Peyer's patch (tissue), 4 donors: Measurements from ENCODE around the gene NDUFB7. TPM values are rescaled to one million over a fixed set of nuclear protein-coding genes. Genes with fewer than 3 reads are reported as not detected.
"Not testable (repeated sequence)": the region's sequence is repeated elsewhere in the genome, so short reads cannot be mapped to it uniquely, and the experiment has no call there.

ENCODE experiments used
- DNase-seq, 3 donors: peaks; one replicate each; pipeline ENCODE4 v3.0.0-alpha.2; 2017 to 2019
- H3K27ac ChIP-seq, 4 donors: fragments of 200-600 bp; sonication (generic); one replicate each; pipeline ENCODE4 v1.5.1; 2016 to 2019
- H3K27me3 ChIP-seq, 2 donors: fragments of 200-600 bp; sonication (generic); one replicate each; pipeline ENCODE4 v1.5.1; 2019
- H3K36me3 ChIP-seq, 3 donors: fragments of 200-600 bp; sonication (generic); one replicate each; pipeline ENCODE4 v1.5.1; 2016 to 2019
- H3K4me1 ChIP-seq, 4 donors: fragments of 200-600 bp; sonication (generic); one replicate each; pipeline ENCODE4 v1.5.1; 2016 to 2019
- H3K4me3 ChIP-seq, 4 donors: fragments of 200-600 bp; sonication (generic); 1 replicate in 3 of 4; 2 replicates in 1 of 4; pipeline ENCODE4 v1.5.1; 2016 to 2019; ENCODE audit warnings: mild to moderate bottlenecking in 1 of 4
- H3K9me3 ChIP-seq, 4 donors: fragments of 200-600 bp; sonication (generic); one replicate each; pipeline ENCODE4 v1.5.1; 2016 to 2019; ENCODE audit warnings: mild to moderate bottlenecking in 1 of 4
- POLR2A ChIP-seq, 2 donors: fragments of 450-650 bp; IDR thresholded peaks; one replicate each; pipeline ENCODE4 v1.5.1; 2017; ENCODE audit warnings: antibody characterized with exemption in 2 of 2, mild to moderate bottlenecking in 2 of 2, moderate library complexity in 2 of 2
- total RNA-seq, 4 donors: library from RNA; depleted of rRNA; stranded (reverse); fragments of >200 nt; gene quantifications; one replicate each; pipeline ENCODE4 v1.1.0, GENCODE V29; 2016
- TF ChIP-seq, protein P1 (sequence below), 6 experiments: fragments of 450-650 bp in 4 of 6; fragments of 200-600 bp in 2 of 6; sonication (generic) in 1 of 6; IDR thresholded peaks; one replicate each; pipeline ENCODE4 v1.5.1; 2017 to 2019; ENCODE audit warnings: antibody characterized with exemption in 6 of 6, mild to moderate bottlenecking in 3 of 6, moderate library complexity in 1 of 6

NDUFB7 gene
- 100 to 1,000 TPM; 275 to 432 (median 358) TPM for total RNA-seq

DNA sequence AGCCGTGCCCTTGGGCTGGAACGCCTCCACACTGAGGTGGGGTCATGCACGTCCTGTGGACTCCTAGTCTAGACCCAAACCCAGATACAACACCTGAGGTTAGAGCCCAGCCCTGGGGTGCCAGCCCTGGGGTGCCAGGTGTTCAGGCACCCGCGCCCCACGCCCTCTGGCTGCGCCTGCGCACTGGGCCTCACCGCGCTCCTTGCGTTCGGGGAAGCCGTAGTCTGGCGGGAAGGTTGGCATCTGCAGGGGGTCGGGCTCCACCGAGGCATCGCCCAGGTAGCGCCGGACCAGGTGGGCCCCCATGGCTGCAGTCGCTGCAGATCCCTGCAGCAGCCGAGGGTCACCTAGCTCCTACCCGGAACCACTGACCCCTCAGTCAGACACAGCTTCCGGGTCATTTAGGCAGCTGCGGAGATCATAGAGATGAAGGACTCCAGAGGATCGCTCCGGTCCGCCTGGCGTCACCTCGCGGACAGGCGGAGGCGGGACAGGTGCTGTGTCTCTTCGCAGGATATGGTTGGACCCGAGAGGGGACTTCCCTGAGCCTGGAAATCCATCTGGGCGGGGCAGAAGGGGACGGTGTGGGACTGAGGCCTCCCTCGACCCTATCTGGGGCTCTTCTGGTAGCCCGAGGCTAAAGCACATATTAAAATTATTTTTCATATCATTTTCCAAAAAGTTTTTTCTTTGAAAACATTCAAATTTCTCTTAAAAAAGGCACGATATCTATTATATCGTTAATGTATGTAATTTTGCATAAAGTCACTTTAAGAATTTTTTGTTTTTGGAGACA is at the start of gene NDUFB7:
Gene NDUFB7, minus strand, starts transcription at position 372 of the 796 bp plus-strand sequence. Its CDS starts 66 bp downstream, at position 306.
- peak; percentile 58 to 64 for TF ChIP-seq POLR2A (IDR thresholded peaks at IDR 0.05)
- TF ChIP-seq, protein P1, sequence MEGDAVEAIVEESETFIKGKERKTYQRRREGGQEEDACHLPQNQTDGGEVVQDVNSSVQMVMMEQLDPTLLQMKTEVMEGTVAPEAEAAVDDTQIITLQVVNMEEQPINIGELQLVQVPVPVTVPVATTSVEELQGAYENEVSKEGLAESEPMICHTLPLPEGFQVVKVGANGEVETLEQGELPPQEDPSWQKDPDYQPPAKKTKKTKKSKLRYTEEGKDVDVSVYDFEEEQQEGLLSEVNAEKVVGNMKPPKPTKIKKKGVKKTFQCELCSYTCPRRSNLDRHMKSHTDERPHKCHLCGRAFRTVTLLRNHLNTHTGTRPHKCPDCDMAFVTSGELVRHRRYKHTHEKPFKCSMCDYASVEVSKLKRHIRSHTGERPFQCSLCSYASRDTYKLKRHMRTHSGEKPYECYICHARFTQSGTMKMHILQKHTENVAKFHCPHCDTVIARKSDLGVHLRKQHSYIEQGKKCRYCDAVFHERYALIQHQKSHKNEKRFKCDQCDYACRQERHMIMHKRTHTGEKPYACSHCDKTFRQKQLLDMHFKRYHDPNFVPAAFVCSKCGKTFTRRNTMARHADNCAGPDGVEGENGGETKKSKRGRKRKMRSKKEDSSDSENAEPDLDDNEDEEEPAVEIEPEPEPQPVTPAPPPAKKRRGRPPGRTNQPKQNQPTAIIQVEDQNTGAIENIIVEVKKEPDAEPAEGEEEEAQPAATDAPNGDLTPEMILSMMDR (IDR thresholded peaks at IDR 0.05): peak; percentile 50 to 88 (median 74)
- no peaks in the 10 kb centered on the region for H3K9me3 ChIP-seq
- peak; percentile 89 to 96 (median 91) for DNase-seq
- no peaks in the 10 kb centered on the region for H3K27me3 ChIP-seq
- peaks cover 0 to 2% (median 0%) of the 10 kb centered on the region in 3 donors for H3K36me3 ChIP-seq
- peaks cover 0 to 31% (median 14%) of the 10 kb centered on the region in 4 donors for H3K4me1 ChIP-seq
- H3K27ac ChIP-seq: peak within 1 kb of the TSS; percentile 62 to 91 (median 82)
- peak within 1 kb of the TSS; percentile 64 to 96 (median 80) for H3K4me3 ChIP-seq

DNA sequence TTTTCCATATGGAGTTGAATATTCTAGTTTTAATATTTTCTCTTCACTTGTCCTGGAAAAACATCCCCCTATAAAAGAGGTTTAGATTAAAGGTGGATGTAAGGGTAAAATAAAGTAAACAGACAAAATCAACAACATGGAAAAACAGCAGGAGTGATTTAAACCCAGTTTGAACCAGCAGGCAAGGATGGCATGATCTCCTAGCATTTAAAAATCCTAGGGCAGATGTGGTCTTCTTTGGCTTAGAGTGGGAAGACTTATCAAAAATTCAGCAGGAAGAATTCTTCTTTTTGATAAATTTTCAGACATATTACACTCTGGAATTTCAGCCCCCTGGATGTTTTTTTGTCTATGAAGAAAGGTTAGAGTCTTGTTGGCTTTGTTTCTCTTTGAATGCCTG is 47.5 kb upstream of the NDUFB7 start:
- no peaks in the 10 kb centered on the region for H3K4me1 ChIP-seq
- H3K27me3 ChIP-seq: no peaks in the 10 kb centered on the region
- no peaks in the 10 kb centered on the region for H3K36me3 ChIP-seq
- H3K9me3 ChIP-seq: peaks cover 0 to 9% (median 0%) of the 10 kb centered on the region in 4 donors
- TF ChIP-seq, protein P1 (IDR thresholded peaks at IDR 0.05): no peak
- DNase-seq: no peak
- H3K4me3 ChIP-seq: no peak overlapping the region
- no peak overlapping the region for H3K27ac ChIP-seq

DNA sequence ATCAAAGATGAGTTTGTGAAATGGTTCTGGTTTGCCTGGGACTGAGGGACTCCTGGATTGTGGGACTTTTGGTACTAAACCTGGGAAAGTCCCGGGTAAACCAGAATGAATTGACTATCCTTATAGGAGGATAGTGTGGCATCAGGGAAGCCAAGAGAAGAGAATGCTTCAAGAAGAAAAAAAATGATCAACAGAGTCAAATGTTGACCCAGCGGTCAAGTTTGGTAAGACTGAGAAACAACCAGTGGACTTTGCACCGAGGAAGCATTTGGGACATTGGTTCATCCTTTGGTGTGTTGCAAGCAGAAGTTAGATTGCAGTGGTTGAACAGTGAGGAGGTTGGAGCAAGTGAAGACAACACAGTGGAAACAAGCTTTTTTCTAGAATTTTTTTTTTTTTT is 44.5 kb upstream of the NDUFB7 start:
- peaks cover 0 to 9% (median 0%) of the 10 kb centered on the region in 4 donors for H3K9me3 ChIP-seq

DNA sequence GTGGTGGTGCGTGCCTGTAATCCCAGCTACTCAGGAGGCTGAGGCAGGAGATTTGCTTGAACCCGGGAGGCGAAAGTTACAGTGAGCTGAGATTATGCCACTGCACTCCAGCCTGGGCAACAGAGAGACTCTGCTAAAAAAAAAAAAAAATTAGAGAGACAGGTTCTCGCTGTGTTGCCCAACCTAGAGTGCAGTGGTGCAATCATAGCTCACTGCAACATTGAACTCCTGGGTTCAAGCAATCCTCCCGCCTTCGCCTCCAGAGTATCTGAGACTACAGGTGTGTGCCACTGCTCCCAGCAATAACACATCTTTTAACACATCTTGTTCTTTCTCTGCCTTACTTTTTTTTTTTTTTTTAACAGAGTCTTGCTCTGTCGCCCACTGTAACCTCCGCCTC is 43.8 kb upstream of the NDUFB7 start:
- H3K4me1 ChIP-seq: peaks cover 0 to 8% (median 4%) of the 10 kb centered on the region in 4 donors
- H3K9me3 ChIP-seq: peaks cover 0 to 9% (median 0%) of the 10 kb centered on the region in 4 donors
- TF ChIP-seq POLR2A (IDR thresholded peaks at IDR 0.05): no peak
- TF ChIP-seq, protein P1 (IDR thresholded peaks at IDR 0.05): no peak
- H3K4me3 ChIP-seq: no peak overlapping the region
- no peaks in the 10 kb centered on the region for H3K36me3 ChIP-seq
- H3K27me3 ChIP-seq: no peaks in the 10 kb centered on the region
- H3K27ac ChIP-seq: no peak overlapping the region
- no peak for DNase-seq

More for the DNA sequence above, 44.5 kb upstream of the NDUFB7 start:
- TF ChIP-seq, protein P1 (IDR thresholded peaks at IDR 0.05): no peak
- TF ChIP-seq POLR2A (IDR thresholded peaks at IDR 0.05): no peak
- Histone ChIP-seq H3K4me1 (peaks cover 0 to 8% (median 4%) of the 10 kb centered on the region in 4 donors), H3K27ac (no peak overlapping the region), H3K36me3 (no peaks in the 10 kb centered on the region), H3K27me3 (no peaks in the 10 kb centered on the region), H3K4me3 (no peak overlapping the region)
- DNase-seq: no peak

DNA sequence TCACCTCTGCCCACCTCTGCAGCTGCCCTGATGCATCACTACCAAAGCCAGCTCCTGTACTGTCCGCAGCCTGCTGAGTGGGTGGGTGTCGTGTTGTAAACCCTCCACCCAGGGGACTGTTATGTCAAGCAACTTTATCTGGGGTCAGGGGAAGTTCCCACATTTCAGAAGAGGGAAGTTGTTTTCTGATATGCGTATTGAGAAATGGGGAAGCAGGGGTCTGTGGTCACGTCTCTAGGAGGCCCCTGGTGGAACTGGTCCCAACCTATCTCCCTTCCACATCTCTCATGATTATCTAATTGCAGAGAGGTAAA is 42.2 kb upstream of the NDUFB7 start:
- Histone ChIP-seq H3K27me3 (no peaks in the 10 kb centered on the region), H3K4me1 (peaks cover 0 to 8% (median 4%) of the 10 kb centered on the region in 4 donors), H3K27ac (peak overlapping the region in 1 of 4 donors; percentile 72), H3K36me3 (no peaks in the 10 kb centered on the region), H3K4me3 (no peak overlapping the region), H3K9me3 (no peaks in the 10 kb centered on the region)
- TF ChIP-seq, protein P1 (IDR thresholded peaks at IDR 0.05): no peak
- no peak for TF ChIP-seq POLR2A (IDR thresholded peaks at IDR 0.05)
- peak in 2 of 3 donors; percentile 57 to 80 for DNase-seq

DNA sequence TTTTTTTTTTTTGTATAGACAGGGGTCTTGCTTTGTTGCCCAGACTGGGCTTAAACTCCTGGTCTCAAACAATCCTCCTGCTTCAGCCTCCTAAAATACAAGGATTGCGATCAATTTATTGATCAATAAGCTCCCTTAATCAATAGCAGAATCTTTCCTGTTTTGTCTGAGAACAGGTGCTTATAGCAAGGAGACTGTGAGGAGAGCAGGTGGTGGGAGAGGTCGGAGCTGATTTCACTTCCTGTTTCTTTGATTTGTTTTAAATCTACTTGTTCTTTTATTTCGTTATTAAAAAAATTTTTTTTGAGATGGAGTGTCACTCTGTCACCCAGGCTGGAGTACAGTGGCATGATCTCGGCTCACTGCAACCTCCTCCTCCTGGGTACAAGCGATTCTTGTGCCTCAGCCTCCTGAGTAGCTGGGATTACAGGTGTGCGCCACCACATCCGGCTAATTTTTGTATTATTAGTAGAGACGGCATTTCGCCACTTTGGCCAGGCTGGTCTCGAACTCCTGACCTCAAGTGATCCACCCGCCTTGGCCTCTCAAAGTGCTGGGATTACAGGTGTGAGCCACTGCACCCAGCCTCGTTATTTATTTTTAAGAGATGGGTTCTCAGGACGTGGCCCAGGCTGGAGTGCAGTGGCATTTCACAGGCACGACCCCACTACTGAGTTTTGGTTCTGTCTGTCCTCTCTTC is 41.7 kb upstream of the NDUFB7 start:
- H3K4me1 ChIP-seq, H3K9me3 ChIP-seq, H3K27me3 ChIP-seq, H3K4me3 ChIP-seq, H3K36me3 ChIP-seq: not testable (repeated sequence)
- peak in 1 of 3 donors; percentile 42 for DNase-seq
- H3K27ac ChIP-seq: peak overlapping the region in 1 of 4 donors; percentile 72
